Measurements from ENCODE around the gene MAPKAP1.

DNA sequence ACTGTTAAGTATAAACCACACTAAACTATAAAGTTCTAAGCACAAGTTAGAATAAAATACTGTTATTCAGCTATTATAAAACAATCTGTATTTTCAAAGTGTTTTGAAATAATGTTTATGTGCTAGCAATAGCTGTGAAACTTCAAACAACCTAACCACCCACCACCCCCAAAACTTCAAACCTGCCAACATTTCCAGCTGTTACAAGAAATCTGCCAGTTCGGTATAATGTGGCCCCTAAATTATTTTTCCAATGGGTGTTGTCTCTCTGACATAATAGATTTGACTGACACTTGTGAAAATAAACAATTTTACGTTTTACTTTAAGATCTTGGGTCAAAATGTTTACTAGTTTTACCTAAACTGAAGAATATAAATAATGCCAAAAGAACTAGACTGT, 24.7 kb downstream of the MAPKAP1 start:
- TF ChIP-seq CTCF (IDR thresholded peaks at IDR 0.05): no peak
- no peak for TF ChIP-seq EZH2 (IDR thresholded peaks at IDR 0.05)
- TF ChIP-seq EZH2phosphoT487 (IDR thresholded peaks at IDR 0.05): no peak
